Erythroblast (primary cell): ENCODE measurements around the gene LARGE1.

Experiments
- GATA1 ChIP-seq: IDR thresholded peaks from 2 replicates; pipeline ENCODE4 v1.6.1; 2011; ENCODE audit warnings: low read depth, mild to moderate bottlenecking, control low read depth, low read length, moderate library complexity
- POLR2A ChIP-seq: IDR thresholded peaks from 2 replicates; pipeline ENCODE4 v1.6.1; 2011; ENCODE audit warnings: mild to moderate bottlenecking, low read length

GRCh38 chr22:33821290-33821689 lies 99.0 kb downstream of the LARGE1 start:
- TF ChIP-seq POLR2A (no peak), GATA1 (no peak)
